Hepatocyte (in vitro differentiated cells): ENCODE data around the gene CC2D1A.

Experiments
- CTCF ChIP-seq: fragments of 200-600 bp; sonication (generic); IDR thresholded peaks from 2 replicates; pipeline ENCODE4 v1.5.1; 2016; ENCODE audit warnings: antibody characterized with exemption, mild to moderate bottlenecking; ENCODE audit not compliant: poor library complexity
- EZH2 ChIP-seq: fragments of 200-600 bp; sonication (generic); IDR thresholded peaks from 2 replicates; pipeline ENCODE4 v1.6.1; 2016; ENCODE audit warnings: antibody characterized with exemption, mild to moderate bottlenecking, borderline replicate concordance

- TF ChIP-seq CTCF: no peak
- no peak for TF ChIP-seq EZH2
Observed at GRCh38 chr19:13908674-13909073, 2.7 kb downstream of the CC2D1A start.
